HEK293T (cell line): Measurements from ENCODE around the gene CDSN.

Experiments used
- CTCF ChIA-PET: fragments of 350-600 bp; formaldehyde crosslinking; extraction: SDS; loops from one replicate; lab custom pipeline; 2021; ENCODE audit warnings: antibody characterized with exemption, inconsistent platforms; lab: Yijun Ruan, JAX
- POLR2A ChIA-PET: fragments of 350-600 bp; formaldehyde crosslinking; extraction: SDS; loops from one replicate; lab custom pipeline; 2020; ENCODE audit warnings: antibody characterized with exemption, inconsistent platforms; lab: Yijun Ruan, JAX
- DNase-seq: peaks from one replicate; pipeline ENCODE4 v3.0.0; 2012; ENCODE audit warnings: mixed read lengths; ENCODE audit errors: extremely low spot score
- ARNT ChIP-seq: fragments of 450-650 bp; IDR thresholded peaks from 2 replicates; pipeline ENCODE4 v1.6.1; 2017; ENCODE audit warnings: mild to moderate bottlenecking
- BHLHE40 ChIP-seq: fragments of 450-650 bp; IDR thresholded peaks from 2 replicates; pipeline ENCODE4 v1.6.1; 2016; ENCODE audit warnings: mild to moderate bottlenecking, moderate library complexity, borderline replicate concordance
- CTBP1 ChIP-seq: fragments of 450-650 bp; IDR thresholded peaks from 2 replicates; pipeline ENCODE4 v1.6.1; 2016; ENCODE audit warnings: borderline replicate concordance
- ELF4 ChIP-seq: fragments of 450-650 bp; IDR thresholded peaks from 2 replicates; pipeline ENCODE4 v1.6.1; 2017; ENCODE audit warnings: antibody characterized with exemption
- FOXA1 ChIP-seq: fragments of 450-650 bp; IDR thresholded peaks from 2 replicates; pipeline ENCODE4 v1.6.1; 2016; ENCODE audit warnings: mild to moderate bottlenecking
- FOXK2 ChIP-seq: fragments of 450-650 bp; IDR thresholded peaks from 2 replicates; pipeline ENCODE4 v1.6.1; 2016; ENCODE audit warnings: mild to moderate bottlenecking
- FOXM1 ChIP-seq: fragments of 450-650 bp; IDR thresholded peaks from 2 replicates; pipeline ENCODE4 v1.6.1; 2017; ENCODE audit warnings: mild to moderate bottlenecking, borderline replicate concordance
- HDGF ChIP-seq: fragments of 450-650 bp; IDR thresholded peaks from 2 replicates; pipeline ENCODE4 v1.6.1; 2017; ENCODE audit warnings: antibody characterized with exemption, borderline replicate concordance
- L3MBTL2 ChIP-seq: fragments of 450-650 bp; conservative IDR thresholded peaks from 2 replicates; pipeline ENCODE4 v1.6.1; 2016; ENCODE audit warnings: mild to moderate bottlenecking
- LEF1 ChIP-seq: fragments of 450-650 bp; IDR thresholded peaks from 2 replicates; pipeline ENCODE4 v1.6.1; 2017; ENCODE audit warnings: mild to moderate bottlenecking, borderline replicate concordance
- NFRKB ChIP-seq: fragments of 450-650 bp; IDR thresholded peaks from 2 replicates; pipeline ENCODE4 v1.6.1; 2016; ENCODE audit warnings: mild to moderate bottlenecking, moderate library complexity
- PKNOX1 ChIP-seq: fragments of 450-650 bp; IDR thresholded peaks from 2 replicates; pipeline ENCODE4 v1.6.1; 2016
- SP1 ChIP-seq: fragments of 450-650 bp; IDR thresholded peaks from 2 replicates; pipeline ENCODE4 v1.6.1; 2017
- SUZ12 ChIP-seq: fragments of 450-650 bp; IDR thresholded peaks from 2 replicates; pipeline ENCODE4 v1.6.1; 2016; ENCODE audit warnings: mild to moderate bottlenecking
- TARDBP ChIP-seq: fragments of 450-650 bp; IDR thresholded peaks from 2 replicates; pipeline ENCODE4 v1.6.1; 2016
- ZNF384 ChIP-seq: fragments of 450-650 bp; IDR thresholded peaks from 2 replicates; pipeline ENCODE4 v1.6.1; 2016

CDSN gene

GRCh38 chr6:31138982-31139381 lies 18.7 kb upstream of the CDSN start, which contains the start of gene PSORS1C2:
PSORS1C2 (minus strand) TSS chr6:31139066; CDS start chr6:31139026, 40 bp downstream.
- ChIA-PET POLR2A (interaction anchor here (1.3 kb wide), 1 partner anchor 19 kb away, joined by 4 read pairs; the partner anchor contains the start of gene TCF19), CTCF (interaction anchor here (0.6 to 2.0 kb wide), 3 partner anchors 9 to 180 kb away, joined by 3 to 12 read pairs (median 4); no protein-coding TSS in a partner anchor)
- DNase-seq = no peak
- TF ChIP-seq SP1 (no peak), PKNOX1 (no peak), TARDBP (no peak), LEF1 (no peak), L3MBTL2 (no peak), FOXK2 (no peak), CTBP1 (no peak), FOXM1 (no peak), ELF4 (no peak), ZNF384 (no peak), BHLHE40 (no peak), HDGF (no peak)

- TF ChIP-seq TARDBP (no peak), HDGF (no peak), ELF4 (no peak), FOXK2 (no peak), FOXM1 (no peak), L3MBTL2 (no peak), SP1 (no peak), CTBP1 (no peak), LEF1 (no peak), PKNOX1 (no peak), ARNT (no peak)
- DNase-seq = no peak
- POLR2A ChIA-PET = no interaction called here
- CTCF ChIA-PET = interaction anchor here (0.6 kb wide), 1 partner anchor 48 kb away, joined by 3 read pairs; no protein-coding TSS in a partner anchor
These were observed 15.5 kb upstream of the CDSN start for GRCh38 chr6:31135710-31136109.

- POLR2A ChIA-PET = no interaction called here
- TF ChIP-seq CTBP1 = no peak
- no peak for TF ChIP-seq ZNF384
- no peak for TF ChIP-seq TARDBP
- TF ChIP-seq HDGF = no peak
- TF ChIP-seq ELF4 = no peak
- no peak for TF ChIP-seq ARNT
- TF ChIP-seq FOXM1 = no peak
- no peak for TF ChIP-seq FOXK2
- no peak for TF ChIP-seq LEF1
- no peak for TF ChIP-seq SUZ12
- no peak for TF ChIP-seq BHLHE40
- TF ChIP-seq FOXA1 = no peak
- TF ChIP-seq PKNOX1 = no peak
- no peak for TF ChIP-seq L3MBTL2
- no peak for TF ChIP-seq NFRKB
- TF ChIP-seq SP1 = no peak
- CTCF ChIA-PET = interaction anchor here (1.3 kb wide), 1 partner anchor 60 kb away, joined by 4 read pairs; no protein-coding TSS in a partner anchor
- DNase-seq = no peak
These were observed 12.6 kb upstream of the CDSN start for GRCh38 chr6:31132806-31133205.

- TF ChIP-seq LEF1 = no peak
- TF ChIP-seq FOXA1 = no peak
- ChIA-PET CTCF (interaction anchor here (0.6 to 1.3 kb wide), 2 partner anchors 61 to 1186 kb away, joined by 4 to 6 read pairs; no protein-coding TSS in a partner anchor), POLR2A (no interaction called here)
- no peak for DNase-seq
These were observed 11.3 kb upstream of the CDSN start for GRCh38 chr6:31131595-31131994.

- CTCF ChIA-PET = interaction anchor here (0.5 to 1.3 kb wide), 3 partner anchors 9 to 1917 kb away, joined by 3 to 4 read pairs (median 3); partner anchors contain the start of gene PSORS1C2
- no peak for TF ChIP-seq SP1
- TF ChIP-seq ELF4 = no peak
- no peak for TF ChIP-seq FOXK2
- TF ChIP-seq NFRKB = no peak
- TF ChIP-seq PKNOX1 = no peak
These were observed 10.5 kb upstream of the CDSN start for GRCh38 chr6:31130751-31131150.

GRCh38 chr6:31129130-31129529 lies 8.9 kb upstream of the CDSN start:
- no peak for TF ChIP-seq LEF1
- TF ChIP-seq ARNT = no peak
- TF ChIP-seq SUZ12 = no peak
- no peak for TF ChIP-seq FOXA1
- POLR2A ChIA-PET = interaction anchor here (1.6 to 1.8 kb wide), 2 partner anchors 12 to 24 kb away, joined by 4 read pairs; no protein-coding TSS in a partner anchor
- DNase-seq = no peak
- CTCF ChIA-PET = interaction anchor here (0.6 to 2.2 kb wide), 5 partner anchors 12 to 61 kb away, joined by 3 to 11 read pairs (median 3); partner anchors contain the start of gene PSORS1C1

More at GRCh38 chr6:31130751-31131150, 10.5 kb upstream of the CDSN start:
- no peak for DNase-seq
- POLR2A ChIA-PET = interaction anchor here (1.6 kb wide), 1 partner anchor 10 kb away, joined by 4 read pairs; no protein-coding TSS in a partner anchor
